WTC11 (cell line): ENCODE measurements around the gene AHNAK. TPM values are rescaled to one million over a fixed set of nuclear protein-coding genes. Genes with fewer than 3 reads are reported as not detected.

Experiments
- ATAC-seq: fragments of 200-7000 bp; cut with Tn5 transposase; 2 replicates; pipeline ENCODE4 v1.10.0; 2021; ENCODE audit warnings: mild to moderate bottlenecking, moderate library complexity
- CTCF ChIA-PET: fragments of 300-600 bp; sonication (Branson Sonifier 250); formaldehyde crosslinking; loops from one replicate; lab custom pipeline; 2021; ENCODE audit warnings: antibody characterized with exemption; lab: Charles Lee
- POLR2A ChIA-PET: fragments of 350-600 bp; sonication (Branson Sonifier 250); formaldehyde crosslinking; loops from one replicate; lab custom pipeline; 2021; ENCODE audit warnings: antibody characterized with exemption; lab: Charles Lee
- DNase-seq: peaks from one replicate; pipeline ENCODE4 v3.0.0; 2021; ENCODE audit warnings: low spot score
- H3K27ac Mint-ChIP-seq: 2 replicates; pipeline ENCODE4 v1.8.0; 2021; ENCODE audit warnings: mixed read lengths
- H3K27me3 Mint-ChIP-seq: 2 replicates; pipeline ENCODE4 v1.8.0; 2021; ENCODE audit warnings: low read depth, mild to moderate bottlenecking, moderate library complexity, mixed read lengths
- H3K36me3 Mint-ChIP-seq: 2 replicates; pipeline ENCODE4 v1.8.0; 2021; ENCODE audit warnings: mixed read lengths
- H3K4me1 Mint-ChIP-seq: 2 replicates; pipeline ENCODE4 v1.8.0; 2022; ENCODE audit warnings: mixed read lengths
- H3K4me3 Mint-ChIP-seq: 2 replicates; pipeline ENCODE4 v1.8.0; 2021; ENCODE audit warnings: mild to moderate bottlenecking, moderate library complexity, mixed read lengths
- H3K9me3 Mint-ChIP-seq: 2 replicates; pipeline ENCODE4 v1.8.0; 2021; ENCODE audit warnings: mixed read lengths
- AFF4 ChIP-seq: sonication (generic); formaldehyde crosslinking; IDR thresholded peaks from 2 replicates; pipeline ENCODE4 v1.8.1; 2023; ENCODE audit warnings: mild to moderate bottlenecking, missing genetic modification reagents, borderline replicate concordance
- ATF1 ChIP-seq: sonication (generic); formaldehyde crosslinking; IDR thresholded peaks from 2 replicates; pipeline ENCODE4 v1.8.1; 2023; ENCODE audit warnings: mild to moderate bottlenecking, moderate library complexity, missing genetic modification reagents
- ATF2 ChIP-seq: sonication (generic); formaldehyde crosslinking; IDR thresholded peaks from 2 replicates; pipeline ENCODE4 v1.8.1; 2022; ENCODE audit warnings: low read depth, missing genetic modification reagents, borderline replicate concordance
- CTCF ChIP-seq: fragments of 200-600 bp; IDR thresholded peaks from 2 replicates; pipeline ENCODE4 v1.8.0; 2022; ENCODE audit warnings: antibody characterized with exemption
- ESRRA ChIP-seq: sonication (generic); formaldehyde crosslinking; IDR thresholded peaks from 2 replicates; pipeline ENCODE4 v1.8.1; 2022; ENCODE audit warnings: mild to moderate bottlenecking, missing genetic modification reagents, borderline replicate concordance
- HMGA2 ChIP-seq: fragments of 250-450 bp; sonication (Bioruptor Pico); IDR thresholded peaks from 2 replicates; pipeline ENCODE4 v1.4.0; 2021; ENCODE audit warnings: mild to moderate bottlenecking, moderate library complexity
- IRF1 ChIP-seq: sonication (generic); formaldehyde crosslinking; IDR thresholded peaks from 2 replicates; pipeline ENCODE4 v1.8.0; 2023; ENCODE audit warnings: missing genetic modification reagents
- MYBL2 ChIP-seq: sonication (generic); formaldehyde crosslinking; IDR thresholded peaks from 2 replicates; pipeline ENCODE4 v1.8.1; 2023; ENCODE audit warnings: mild to moderate bottlenecking, moderate library complexity, missing genetic modification reagents
- NFATC4 ChIP-seq: fragments of 250-450 bp; sonication (Bioruptor Pico); IDR thresholded peaks from 2 replicates; pipeline ENCODE4 v1.9.0; 2021; ENCODE audit warnings: mild to moderate bottlenecking
- NR2C2 ChIP-seq: sonication (generic); formaldehyde crosslinking; IDR thresholded peaks from 2 replicates; pipeline ENCODE4 v1.8.0; 2022; ENCODE audit warnings: mild to moderate bottlenecking, missing genetic modification reagents
- NR3C1 ChIP-seq: sonication (generic); formaldehyde crosslinking; conservative IDR thresholded peaks from 2 replicates; pipeline ENCODE4 v1.8.1; 2023; ENCODE audit warnings: low read depth, mild to moderate bottlenecking, missing genetic modification reagents
- SOX15 ChIP-seq: fragments of 250-450 bp; sonication (Bioruptor Pico); IDR thresholded peaks from 2 replicates; pipeline ENCODE4 v1.9.0; 2021; ENCODE audit warnings: mild to moderate bottlenecking
- STAT6 ChIP-seq: sonication (generic); formaldehyde crosslinking; conservative IDR thresholded peaks from 2 replicates; pipeline ENCODE4 v1.8.1; 2023; ENCODE audit warnings: mild to moderate bottlenecking, low read depth, missing genetic modification reagents, moderate library complexity
- USF2 ChIP-seq: sonication (generic); formaldehyde crosslinking; IDR thresholded peaks from 2 replicates; pipeline ENCODE4 v1.8.1; 2023; ENCODE audit warnings: mild to moderate bottlenecking, missing genetic modification reagents, moderate library complexity
- ZBTB43 ChIP-seq: sonication (generic); formaldehyde crosslinking; IDR thresholded peaks from 2 replicates; pipeline ENCODE4 v1.8.1; 2023; ENCODE audit warnings: mild to moderate bottlenecking, missing genetic modification reagents
- ZNF121 ChIP-seq: sonication (generic); formaldehyde crosslinking; IDR thresholded peaks from 2 replicates; pipeline ENCODE4 v1.8.0; 2023; ENCODE audit warnings: missing genetic modification reagents
- ZNF263 ChIP-seq: sonication (generic); formaldehyde crosslinking; IDR thresholded peaks from 2 replicates; pipeline ENCODE4 v1.8.1; 2022; ENCODE audit warnings: low read depth, mild to moderate bottlenecking, moderate library complexity, missing genetic modification reagents
- ZNF425 ChIP-seq: fragments of 250-450 bp; sonication (Bioruptor Pico); conservative IDR thresholded peaks from 2 replicates; pipeline ENCODE4 v1.9.0; 2021; ENCODE audit warnings: mild to moderate bottlenecking
- total RNA-seq: library from RNA; stranded (reverse); gene quantifications from 3 replicates; pipeline ENCODE4 v1.2.3, GENCODE V29; 2021

The AHNAK gene
- total RNA-seq, 1 experiment from 2014 or later = 21.0 TPM

- POLR2A ChIA-PET = no interaction called here
Measured at GRCh38 chr11:62400760-62401159, 145.8 kb downstream of the AHNAK start.

More at GRCh38 chr11:62400760-62401159, 145.8 kb downstream of the AHNAK start:
- ATAC-seq (no peak), DNase-seq (no peak)
- CTCF ChIA-PET = interaction anchor here (0.6 to 6.4 kb wide), 5 partner anchors 9 to 142 kb away, joined by 3 to 49 read pairs (median 4); no protein-coding TSS in a partner anchor
- Mint-ChIP-seq H3K27ac (no peak overlapping the region), H3K27me3 (peaks cover 3% of the 10 kb centered on the region; the same call in 1 of the 2 replicates), H3K36me3 (no peaks in the 10 kb centered on the region), H3K4me3 (no peak overlapping the region), H3K4me1 (peaks cover 24% of the 10 kb centered on the region), H3K9me3 (no peaks in the 10 kb centered on the region)
- TF ChIP-seq NFATC4 (CRISPR knock-in tag) (no peak), SOX15 (CRISPR knock-in tag) (no peak), ZNF425 (CRISPR knock-in tag) (no peak), IRF1 (CRISPR knock-in tag) (no peak), ATF1 (CRISPR knock-in tag) (no peak), ZBTB43 (no peak), NR2C2 (CRISPR knock-in tag) (no peak), AFF4 (CRISPR knock-in tag) (no peak), ESRRA (CRISPR knock-in tag) (no peak), ZNF263 (CRISPR knock-in tag) (no peak), USF2 (CRISPR knock-in tag) (no peak), HMGA2 (CRISPR knock-in tag) (no peak), CTCF (no peak), ZNF121 (no peak), MYBL2 (CRISPR knock-in tag) (no peak), ATF2 (CRISPR knock-in tag) (no peak), NR3C1 (CRISPR knock-in tag) (no peak), STAT6 (CRISPR knock-in tag) (no peak)
